Endodermal cell (in vitro differentiated cells): ENCODE results near the gene HSPBP1. TPM values are rescaled to one million over a fixed set of nuclear protein-coding genes. Genes with fewer than 3 reads are reported as not detected.

ENCODE experiments used
- DNase-seq: peaks from one replicate; pipeline ENCODE4 v3.0.0-alpha.2; 2017
- H3K27ac ChIP-seq: 2 replicates; pipeline ENCODE4 v1.5.1; 2013; ENCODE audit warnings: mild to moderate bottlenecking, low read depth, low read length, moderate library complexity
- H3K27me3 ChIP-seq: 2 replicates; pipeline ENCODE4 v1.6.1; 2013; ENCODE audit warnings: mild to moderate bottlenecking, low read length, moderate library complexity; ENCODE audit not compliant: insufficient read depth, control insufficient read depth, poor library complexity, severe bottlenecking
- H3K36me3 ChIP-seq: 2 replicates; pipeline ENCODE4 v1.7.0; 2013; ENCODE audit warnings: mild to moderate bottlenecking, low read length, moderate library complexity; ENCODE audit not compliant: control insufficient read depth, insufficient read depth
- H3K4me1 ChIP-seq: one replicate; pipeline ENCODE4 v1.7.0; 2013; ENCODE audit warnings: low read length; ENCODE audit not compliant: control insufficient read depth, insufficient read depth
- H3K4me3 ChIP-seq: 2 replicates; pipeline ENCODE4 v1.5.1; 2013; ENCODE audit warnings: mild to moderate bottlenecking, low read length, moderate library complexity
- H3K9ac ChIP-seq: 2 replicates; pipeline ENCODE4 v1.6.1; 2013; ENCODE audit warnings: mild to moderate bottlenecking, low read length, moderate library complexity; ENCODE audit not compliant: poor library complexity, severe bottlenecking; ENCODE audit errors: extremely low read depth
- H3K9me3 ChIP-seq: 2 replicates; pipeline ENCODE4 v1.6.1; 2013; ENCODE audit warnings: mild to moderate bottlenecking, low read length, moderate library complexity; ENCODE audit not compliant: control insufficient read depth
- H3K27ac Mint-ChIP-seq: 2 replicates; pipeline ENCODE4 v1.8.0; 2020; ENCODE audit warnings: mixed read lengths
- H3K27me3 Mint-ChIP-seq: 2 replicates; pipeline ENCODE4 v1.8.0; 2021; ENCODE audit warnings: mild to moderate bottlenecking, mixed read lengths; ENCODE audit not compliant: insufficient read depth
- H3K36me3 Mint-ChIP-seq: 2 replicates; pipeline ENCODE4 v1.8.0; 2020; ENCODE audit warnings: low read depth, mixed read lengths
- H3K4me1 Mint-ChIP-seq: 2 replicates; pipeline ENCODE4 v1.8.0; 2020; ENCODE audit warnings: mixed read lengths
- H3K4me3 Mint-ChIP-seq: 2 replicates; pipeline ENCODE4 v1.8.0; 2020; ENCODE audit warnings: mild to moderate bottlenecking, moderate library complexity, mixed read lengths
- H3K9me3 Mint-ChIP-seq: 2 replicates; pipeline ENCODE4 v1.8.0; 2020; ENCODE audit warnings: mild to moderate bottlenecking, mixed read lengths
- WGBS, 2 experiments: methylation state at CpG; one replicate each; pipeline versions ENCODE4 v1.1.5 to v1.1.7; 2013; ENCODE audit warnings: missing lambda C conversion rate in 2 of 2, mixed read lengths in 1 of 2; ENCODE audit not compliant: insufficient coverage in 1 of 2, insufficient read length in 1 of 2; 5-methylcytosine and 5-hydroxymethylcytosine counted together
- total RNA-seq, 2 donors: library from RNA; stranded (reverse); fragmentation: NEBNext Ultra II Directional in 1 of 2; extraction: Animal tissue kit (Norgen Biotek cat#: 25700) in 1 of 2; gene quantifications; 2 replicates in 1 of 2; 3 replicates in 1 of 2; pipeline ENCODE4 v1.2.1, GENCODE V29; 2021
- TF ChIP-seq, protein P1 (sequence below): fragments of 200-600 bp; sonication (generic); conservative IDR thresholded peaks from 2 replicates; pipeline ENCODE4 v1.5.0; 2021; ENCODE audit warnings: antibody characterized with exemption, mild to moderate bottlenecking

The HSPBP1 gene
- total RNA-seq, 2 donors from 2014 or later, result 43.7 to 48.5 TPM

DNA sequence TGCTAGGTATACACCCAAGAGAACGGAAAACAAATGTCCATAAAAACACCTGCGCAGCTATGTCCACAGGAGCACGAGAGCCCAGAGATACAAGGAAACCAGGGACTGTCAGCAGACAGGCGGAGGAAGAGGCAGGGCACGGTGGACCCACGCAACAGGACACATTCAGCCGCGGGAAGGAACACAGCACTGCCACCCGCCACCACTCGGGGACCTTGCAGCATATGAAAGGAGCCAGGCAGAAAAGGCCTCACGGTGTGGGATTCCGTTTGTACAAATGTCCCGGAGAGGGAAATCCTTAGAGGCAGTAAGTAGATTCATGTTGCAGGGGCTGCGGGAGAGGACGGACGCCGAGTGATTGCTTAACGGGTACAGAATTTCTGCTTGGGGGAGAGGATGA, 7.8 kb downstream of the HSPBP1 start:
- H3K4me1 ChIP-seq, result no peaks in the 10 kb centered on the region
- H3K4me3 ChIP-seq, result no peak overlapping the region
- Mint-ChIP-seq H3K4me3 (no peak overlapping the region), H3K36me3 (peaks cover 51% of the 10 kb centered on the region), H3K27ac (no peak overlapping the region), H3K4me1 (peaks cover 9% of the 10 kb centered on the region), H3K27me3 (no peaks in the 10 kb centered on the region), H3K9me3 (peaks cover 2% of the 10 kb centered on the region)
- no peak overlapping the region for H3K9ac ChIP-seq
- DNase-seq, result no peak
- peaks cover 6% of the 10 kb centered on the region for H3K9me3 ChIP-seq
- no peaks in the 10 kb centered on the region for H3K27me3 ChIP-seq
- TF ChIP-seq, protein P1, sequence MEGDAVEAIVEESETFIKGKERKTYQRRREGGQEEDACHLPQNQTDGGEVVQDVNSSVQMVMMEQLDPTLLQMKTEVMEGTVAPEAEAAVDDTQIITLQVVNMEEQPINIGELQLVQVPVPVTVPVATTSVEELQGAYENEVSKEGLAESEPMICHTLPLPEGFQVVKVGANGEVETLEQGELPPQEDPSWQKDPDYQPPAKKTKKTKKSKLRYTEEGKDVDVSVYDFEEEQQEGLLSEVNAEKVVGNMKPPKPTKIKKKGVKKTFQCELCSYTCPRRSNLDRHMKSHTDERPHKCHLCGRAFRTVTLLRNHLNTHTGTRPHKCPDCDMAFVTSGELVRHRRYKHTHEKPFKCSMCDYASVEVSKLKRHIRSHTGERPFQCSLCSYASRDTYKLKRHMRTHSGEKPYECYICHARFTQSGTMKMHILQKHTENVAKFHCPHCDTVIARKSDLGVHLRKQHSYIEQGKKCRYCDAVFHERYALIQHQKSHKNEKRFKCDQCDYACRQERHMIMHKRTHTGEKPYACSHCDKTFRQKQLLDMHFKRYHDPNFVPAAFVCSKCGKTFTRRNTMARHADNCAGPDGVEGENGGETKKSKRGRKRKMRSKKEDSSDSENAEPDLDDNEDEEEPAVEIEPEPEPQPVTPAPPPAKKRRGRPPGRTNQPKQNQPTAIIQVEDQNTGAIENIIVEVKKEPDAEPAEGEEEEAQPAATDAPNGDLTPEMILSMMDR, result peak; percentile 36
- no peak overlapping the region for H3K27ac ChIP-seq
- H3K36me3 ChIP-seq, result peaks cover 24% of the 10 kb centered on the region
- 93% methylated on average over 18 of the region's 18 CpGs for WGBS, 2 experiments

DNA sequence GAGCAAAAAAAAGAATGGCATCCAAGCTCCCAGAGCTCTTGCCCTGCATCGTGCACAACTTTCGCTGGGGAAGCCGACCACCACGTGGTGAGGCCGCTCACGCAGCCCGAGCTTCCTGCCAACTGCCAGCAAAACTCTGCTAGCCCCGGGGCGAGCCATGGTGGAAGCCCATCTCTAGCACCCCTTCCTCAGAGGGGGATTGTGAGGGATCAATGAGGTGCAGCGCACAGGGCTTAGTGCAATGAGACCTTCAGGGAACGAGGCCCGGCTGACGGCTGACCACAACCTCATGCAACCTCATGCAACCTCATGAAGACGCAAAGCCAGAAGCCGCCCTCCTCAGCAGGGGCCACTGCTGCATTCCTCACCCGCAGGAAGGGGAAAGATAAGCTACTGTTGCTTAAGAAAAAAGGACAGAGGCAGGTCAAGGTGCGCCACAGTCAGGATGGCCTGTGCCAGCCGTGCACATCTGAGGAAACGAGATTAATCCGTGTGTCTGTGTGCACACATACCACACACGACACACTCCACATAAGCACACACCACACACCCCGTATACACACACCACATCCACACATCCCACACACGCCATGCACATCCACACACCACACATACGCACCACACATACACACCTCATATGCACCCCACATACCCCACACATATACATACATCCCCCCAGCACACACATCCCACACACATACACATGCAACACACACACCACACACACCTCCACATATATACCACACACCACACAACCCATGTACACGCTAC, 9.6 kb downstream of the HSPBP1 start:
- no peak overlapping the region for H3K4me3 Mint-ChIP-seq
- peaks cover 9% of the 10 kb centered on the region for H3K4me1 Mint-ChIP-seq
- Histone ChIP-seq H3K36me3 (peaks cover 19% of the 10 kb centered on the region), H3K27ac (no peak overlapping the region), H3K4me1 (no peaks in the 10 kb centered on the region), H3K9me3 (peaks cover 13% of the 10 kb centered on the region), H3K9ac (no peak overlapping the region), H3K27me3 (no peaks in the 10 kb centered on the region), H3K4me3 (no peak overlapping the region)
- peaks cover 49% of the 10 kb centered on the region for H3K36me3 Mint-ChIP-seq
- no peaks in the 10 kb centered on the region for H3K27me3 Mint-ChIP-seq
- no peak overlapping the region for H3K27ac Mint-ChIP-seq
- WGBS, 2 experiments, result 87 to 88% methylated on average over 13 to 25 of the region's 25 CpGs
- TF ChIP-seq, protein P1, result no peak
- H3K9me3 Mint-ChIP-seq, result peaks cover 10% of the 10 kb centered on the region
- DNase-seq, result no peak

DNA sequence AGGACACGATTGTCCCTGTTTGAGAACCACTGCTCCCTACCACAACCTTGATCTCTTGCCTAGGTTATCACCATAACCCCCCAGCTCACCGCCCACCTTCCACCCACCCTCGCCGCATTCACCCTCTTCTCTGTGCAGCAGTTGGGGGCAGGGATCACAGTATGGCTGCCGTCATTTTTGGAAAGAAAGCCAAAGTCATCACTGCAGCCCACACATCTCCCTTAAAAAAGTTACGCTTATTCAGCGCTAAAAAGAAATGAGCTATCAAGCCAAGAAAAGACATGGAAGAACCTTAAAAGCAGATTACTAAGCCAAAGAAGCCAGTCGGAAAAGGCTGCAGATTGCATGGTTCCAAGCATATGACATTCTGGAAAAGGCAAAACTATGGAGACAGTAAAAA, 10.6 kb downstream of the HSPBP1 start:
- Histone ChIP-seq H3K9ac (no peak overlapping the region), H3K27me3 (no peaks in the 10 kb centered on the region), H3K4me1 (no peaks in the 10 kb centered on the region), H3K4me3 (no peak overlapping the region), H3K36me3 (peaks cover 11% of the 10 kb centered on the region), H3K27ac (no peak overlapping the region), H3K9me3 (peaks cover 13% of the 10 kb centered on the region)
- WGBS, 2 experiments, result 92 to 95% methylated on average over 6 to 8 of the region's 8 CpGs
- no peak overlapping the region for H3K27ac Mint-ChIP-seq
- H3K36me3 Mint-ChIP-seq, result peaks cover 44% of the 10 kb centered on the region
- TF ChIP-seq, protein P1, result no peak
- H3K4me3 Mint-ChIP-seq, result no peak overlapping the region
- no peaks in the 10 kb centered on the region for H3K27me3 Mint-ChIP-seq
- H3K9me3 Mint-ChIP-seq, result peaks cover 10% of the 10 kb centered on the region
- DNase-seq, result no peak
- peaks cover 9% of the 10 kb centered on the region for H3K4me1 Mint-ChIP-seq
